HCT116 (cell line): ENCODE results near the gene TMEM151A. TPM values are rescaled to one million over a fixed set of nuclear protein-coding genes. Genes with fewer than 3 reads are reported as not detected.

Source experiments
- EGR1 ChIP-seq: IDR thresholded peaks from 2 replicates; pipeline ENCODE4 v1.6.1; 2012; ENCODE audit warnings: low read depth
- JUND ChIP-seq: IDR thresholded peaks from 2 replicates; pipeline ENCODE4 v1.6.1; 2012
- MAX ChIP-seq: IDR thresholded peaks from 2 replicates; pipeline ENCODE4 v1.6.1; 2012
- POLR2AphosphoS5 ChIP-seq: IDR thresholded peaks from 2 replicates; pipeline ENCODE4 v1.6.1; 2011; ENCODE audit warnings: mild to moderate bottlenecking, low read depth, low read length, moderate library complexity
- REST ChIP-seq: IDR thresholded peaks from 2 replicates; pipeline ENCODE4 v1.6.1; 2012; ENCODE audit warnings: low read depth
- SRF ChIP-seq: IDR thresholded peaks from 2 replicates; pipeline ENCODE4 v1.6.1; 2012; ENCODE audit warnings: low read depth
- TCF7L2 ChIP-seq: IDR thresholded peaks from 2 replicates; pipeline ENCODE4 v1.7.0; 2011; ENCODE audit warnings: borderline replicate concordance, inconsistent platforms; ENCODE audit not compliant: insufficient read depth, insufficient read length; ENCODE audit errors: extremely low read depth
- YY1 ChIP-seq: IDR thresholded peaks from 2 replicates; pipeline ENCODE4 v1.6.1; 2011; ENCODE audit warnings: low read length, low read depth, moderate library complexity, mild to moderate bottlenecking; ENCODE audit not compliant: insufficient replicate concordance; ENCODE audit errors: extremely low read depth
- ZFX ChIP-seq: fragments of 450-650 bp; IDR thresholded peaks from 2 replicates; pipeline ENCODE4 v1.6.1; 2017
- total RNA-seq: library from RNA; stranded (reverse); gene quantifications from one replicate; pipeline ENCODE4 v1.2.1, GENCODE V29; 2021; ENCODE audit not compliant: unreplicated experiment

The TMEM151A gene
- total RNA-seq, 1 experiment from 2014 or later = 5.9 TPM

GRCh38 chr11:66334605-66335442 lies 43.1 kb downstream of the TMEM151A start (continued):
- TF ChIP-seq REST (no peak), TCF7L2 (no peak), EGR1 (no peak), YY1 (no peak), POLR2AphosphoS5 (no peak), ZFX (no peak), JUND (no peak), SRF (no peak), MAX (no peak)
- TF ChIP-seq, all 23 proteins: peak for 0
